ENCODE results near the gene ANXA5. TPM values are rescaled to one million over a fixed set of nuclear protein-coding genes. Genes with fewer than 3 reads are reported as not detected.

ANXA5 gene
- polyA plus RNA-seq, 1 of the 3 experiments (the other 2 are of a cell fraction), result 379 TPM

GRCh38 chr4:121656269-121656641 is 40.5 kb downstream of the ANXA5 start (continued):
- no peak for TF ChIP-seq EZH2phosphoT487 (IDR thresholded peaks at IDR 0.05; ENCODE audit: borderline replicate concordance, low read depth)

GRCh38 chr4:121655320-121656268 is 41.2 kb downstream of the ANXA5 start:
- 30% methylated on average over 7 of the region's 7 CpGs for WGBS (ENCODE audit: low lambda C conversion rate)
- POLR2A ChIA-PET, result interaction anchor here (0.6 kb wide), 1 partner anchor 10 kb away, joined by 4 read pairs; no protein-coding TSS in a partner anchor
- peak overlapping the region in 1 of 2 experiments; percentile 21; a peak in 1 of 4 replicates for H3K27ac ChIP-seq (ENCODE audit: low read depth in 2 of 2, low read length in 1 of 2)
- H3K36me3 ChIP-seq (replicated peaks in 1 of 2; ENCODE audit: control insufficient read depth in 1 of 2, insufficient read depth in 2 of 2, low read length in 1 of 2), result no peaks in the 10 kb centered on the region
- H3K9me3 ChIP-seq, result no peaks in the 10 kb centered on the region
- no peak overlapping the region for H2AFZ ChIP-seq (ENCODE audit: low read depth)
- H3K9me2 ChIP-seq, result no peaks in the 10 kb centered on the region
- H3K4me1 ChIP-seq (ENCODE audit: control insufficient read depth in 1 of 2, insufficient read depth in 2 of 2, low read depth in 1 of 2, low read length in 1 of 2), result no peaks in the 10 kb centered on the region; a peak in 1 of 4 replicates
- H3K27me3 ChIP-seq (ENCODE audit: insufficient read depth), result no peaks in the 10 kb centered on the region
- DNase-seq, result no peak
- no peak for TF ChIP-seq POLR2AphosphoS5 (IDR thresholded peaks at IDR 0.05; ENCODE audit: low read depth, low read length)
- no peak for TF ChIP-seq SIN3A (IDR thresholded peaks at IDR 0.05; ENCODE audit: borderline replicate concordance, low read depth, low read length)
- TF ChIP-seq CTCF (IDR thresholded peaks at IDR 0.05), result no peak
- no peak for TF ChIP-seq USF2 (IDR thresholded peaks at IDR 0.05; ENCODE audit: borderline replicate concordance, low read depth, low read length)
- no peak for TF ChIP-seq ZBTB33 (IDR thresholded peaks at IDR 0.05; ENCODE audit: borderline replicate concordance, low read depth)
- no peak for TF ChIP-seq RAD21 (IDR thresholded peaks at IDR 0.05; ENCODE audit: low read length)
- no peak for TF ChIP-seq FOSL2 (IDR thresholded peaks at IDR 0.05; ENCODE audit: borderline replicate concordance, low read depth)
- TF ChIP-seq GATA2 (CRISPR knock-in tag; IDR thresholded peaks at IDR 0.05), result no peak
- no peak for TF ChIP-seq YY1 (IDR thresholded peaks at IDR 0.05; ENCODE audit: low read depth)
- TF ChIP-seq GABPA (IDR thresholded peaks at IDR 0.05; ENCODE audit: low read depth), result no peak
- no peak for TF ChIP-seq RCOR1 (IDR thresholded peaks at IDR 0.05; ENCODE audit: low read length)
- no peak for TF ChIP-seq ELF1 (IDR thresholded peaks at IDR 0.05)
- no peak for TF ChIP-seq PBX3 (IDR thresholded peaks at IDR 0.05)
- no peak for TF ChIP-seq MEF2A (IDR thresholded peaks at IDR 0.05; ENCODE audit: borderline replicate concordance, low read depth)
- TF ChIP-seq MXI1 (IDR thresholded peaks at IDR 0.05; ENCODE audit: low read depth, low read length), result no peak
- no peak for TF ChIP-seq TCF12 (IDR thresholded peaks at IDR 0.05)
- no peak for TF ChIP-seq FOXJ3 (CRISPR knock-in tag; IDR thresholded peaks at IDR 0.05)
- no peak for TF ChIP-seq JUND (IDR thresholded peaks at IDR 0.05)
- no peak for TF ChIP-seq EZH2phosphoT487 (IDR thresholded peaks at IDR 0.05; ENCODE audit: borderline replicate concordance, low read depth)
- no peak for TF ChIP-seq RXRA (IDR thresholded peaks at IDR 0.05; ENCODE audit: borderline replicate concordance, low read depth)
- peaks cover 18% of the 10 kb centered on the region for H3F3A ChIP-seq (replicated peaks; ENCODE audit: insufficient read depth)
- no peaks in the 10 kb centered on the region for H3K79me2 ChIP-seq (ENCODE audit: insufficient read depth)
- H3K4me3 ChIP-seq (ENCODE audit: low read depth in 2 of 2, low read length in 1 of 2), result no peak overlapping the region; a peak in 1 of 4 replicates
- CTCF ChIA-PET, result interaction anchor here (1.0 to 4.0 kb wide), 11 partner anchors 9 to 290 kb away, joined by 3 to 16 read pairs (median 4); no protein-coding TSS in a partner anchor
- H4K20me1 ChIP-seq (ENCODE audit: insufficient read depth), result no peaks in the 10 kb centered on the region
- peak overlapping the region; percentile 54; the same call in 1 of the 2 replicates for H3K4me2 ChIP-seq
- H3K9ac ChIP-seq, result no peak overlapping the region
